Liver (tissue), 9 donors: ENCODE data around the gene SMYD3. TPM values are rescaled to one million over a fixed set of nuclear protein-coding genes. Genes with fewer than 3 reads are reported as not detected.

Source experiments
- DNase-seq: peaks from one replicate; pipeline ENCODE4 v3.0.0-alpha.2; 2017; ENCODE audit warnings: low spot score
- H3K27ac ChIP-seq, 2 donors: one replicate each; pipeline ENCODE4 v1.7.0; 2013; ENCODE audit warnings: inconsistent platforms in 2 of 2, low read length in 2 of 2, control low read depth in 1 of 2, low read depth in 1 of 2, mild to moderate bottlenecking in 1 of 2
- H3K27me3 ChIP-seq, 4 donors: one replicate each; pipeline versions ENCODE4 v1.6.1 to v1.7.0; 2013; ENCODE audit warnings: low read length in 3 of 4, inconsistent platforms in 1 of 4, mild to moderate bottlenecking in 1 of 4, moderate library complexity in 1 of 4; ENCODE audit not compliant: control insufficient read depth in 4 of 4, insufficient read depth in 4 of 4
- H3K36me3 ChIP-seq, 4 donors: one replicate each; pipeline versions ENCODE4 v1.6.1 to v1.7.0; 2013; ENCODE audit warnings: low read length in 3 of 4, mild to moderate bottlenecking in 3 of 4, low read depth in 1 of 4, moderate library complexity in 1 of 4; ENCODE audit not compliant: control insufficient read depth in 4 of 4, insufficient read depth in 3 of 4
- H3K4me1 ChIP-seq, 4 donors: one replicate each; pipeline versions ENCODE4 v1.6.1 to v1.7.0; 2013; ENCODE audit warnings: low read length in 3 of 4, mild to moderate bottlenecking in 3 of 4, moderate library complexity in 1 of 4; ENCODE audit not compliant: control insufficient read depth in 4 of 4, insufficient read depth in 4 of 4
- H3K4me3 ChIP-seq, 3 donors: one replicate each; pipeline versions ENCODE4 v1.6.1 to v1.7.0; 2013; ENCODE audit warnings: low read length in 3 of 3, control low read depth in 1 of 3, low read depth in 1 of 3, mild to moderate bottlenecking in 1 of 3
- H3K9ac ChIP-seq, 2 donors: one replicate each; pipeline ENCODE4 v1.7.0; 2013; ENCODE audit warnings: low read length in 2 of 2, mild to moderate bottlenecking in 2 of 2, moderate library complexity in 2 of 2, control low read depth in 1 of 2, low read depth in 1 of 2
- H3K9me3 ChIP-seq, 4 donors: one replicate each; pipeline versions ENCODE4 v1.6.1 to v1.7.0; 2013; ENCODE audit warnings: low read length in 3 of 4; ENCODE audit not compliant: control insufficient read depth in 4 of 4
- CTCF ChIP-seq: fragments of 150-350 bp; IDR thresholded peaks from 2 replicates; pipeline ENCODE4 v1.5.1; 2017; ENCODE audit warnings: improper control_type of control experiment, low read depth, low read length; ENCODE audit not compliant: missing input control
- EGR1 ChIP-seq, 2 donors: IDR thresholded peaks; 2 replicates each; pipeline ENCODE4 v1.6.1; 2016 to 2018; ENCODE audit warnings: antibody characterized with exemption in 2 of 2, low read depth in 2 of 2
- FOXA1 ChIP-seq: IDR thresholded peaks from 2 replicates; pipeline ENCODE4 v1.6.1; 2016; ENCODE audit warnings: antibody characterized with exemption
- FOXA2 ChIP-seq: IDR thresholded peaks from 2 replicates; pipeline ENCODE4 v1.6.1; 2016; ENCODE audit warnings: antibody characterized with exemption
- GABPA ChIP-seq, 2 donors: IDR thresholded peaks in 1 of 2; conservative IDR thresholded peaks in 1 of 2; 2 replicates each; pipeline ENCODE4 v1.6.1; 2016; ENCODE audit warnings: antibody characterized with exemption in 2 of 2, mild to moderate bottlenecking in 1 of 2, moderate library complexity in 1 of 2
- HNF4G ChIP-seq: IDR thresholded peaks from 2 replicates; pipeline ENCODE4 v1.6.1; 2016; ENCODE audit warnings: antibody characterized with exemption
- NR2F2 ChIP-seq: IDR thresholded peaks from 2 replicates; pipeline ENCODE4 v1.6.1; 2016; ENCODE audit warnings: antibody characterized with exemption
- SP1 ChIP-seq: IDR thresholded peaks from 2 replicates; pipeline ENCODE4 v1.6.1; 2018; ENCODE audit warnings: antibody characterized with exemption, mild to moderate bottlenecking
- TAF1 ChIP-seq: conservative IDR thresholded peaks from 2 replicates; pipeline ENCODE4 v1.6.1; 2016; ENCODE audit warnings: antibody characterized with exemption, mild to moderate bottlenecking
- YY1 ChIP-seq: IDR thresholded peaks from 2 replicates; pipeline ENCODE4 v1.6.1; 2016; ENCODE audit warnings: antibody characterized with exemption, mild to moderate bottlenecking
- ZBTB33 ChIP-seq: IDR thresholded peaks from 2 replicates; pipeline ENCODE4 v1.6.1; 2016; ENCODE audit warnings: antibody characterized with exemption
- WGBS: extraction: QIAGEN DNeasy Blood & Tissue Kit; methylation state at CpG from one replicate; pipeline ENCODE4 v1.1.7; 2013; 5-methylcytosine and 5-hydroxymethylcytosine counted together
- polyA plus RNA-seq, 2 donors: library from polyadenylated mRNA; stranded (reverse) in 1 of 2; unstranded in 1 of 2; fragments of 200-250 nt in 1 of 2; fragments of >200 nt in 1 of 2; fragmentation: Nextera tagmentation in 1 of 2; extraction: Ambion mirVana in 1 of 2; gene quantifications; one replicate each; pipeline versions ENCODE4 v1.2.1 to v1.2.3, GENCODE V29; 2013 to 2015
- total RNA-seq, 2 donors: library from RNA; depleted of rRNA; stranded (reverse); fragments of >200 nt; gene quantifications; one replicate each; pipeline ENCODE4 v1.2.3, GENCODE V29; 2014
- TF ChIP-seq, protein P1 (sequence below): IDR thresholded peaks from 2 replicates; pipeline ENCODE4 v1.6.1; 2016; ENCODE audit warnings: antibody characterized with exemption
- donor health status: healthy.
- donor health status: healthy.
- donor health status: healthy.
- donor health status: healthy.
- donor health status: healthy.

Gene SMYD3
- total and polyA plus RNA-seq, 4 donors, result 3.1 to 9.1 (median 8.0) TPM

GRCh38 chr1:246267426-246267825, 239.7 kb downstream of the SMYD3 start:
- Histone ChIP-seq H3K4me1 (no peaks in the 10 kb centered on the region), H3K27ac (no peak overlapping the region), H3K9ac (no peak overlapping the region), H3K4me3 (no peak overlapping the region), H3K36me3 (no peaks in the 10 kb centered on the region), H3K27me3 (no peaks in the 10 kb centered on the region), H3K9me3 (no peaks in the 10 kb centered on the region)
- TF ChIP-seq NR2F2 (no peak), CTCF (no peak), YY1 (no peak)
- 84% methylated on average over 3 of the region's 3 CpGs for WGBS
- no peak for DNase-seq

DNA sequence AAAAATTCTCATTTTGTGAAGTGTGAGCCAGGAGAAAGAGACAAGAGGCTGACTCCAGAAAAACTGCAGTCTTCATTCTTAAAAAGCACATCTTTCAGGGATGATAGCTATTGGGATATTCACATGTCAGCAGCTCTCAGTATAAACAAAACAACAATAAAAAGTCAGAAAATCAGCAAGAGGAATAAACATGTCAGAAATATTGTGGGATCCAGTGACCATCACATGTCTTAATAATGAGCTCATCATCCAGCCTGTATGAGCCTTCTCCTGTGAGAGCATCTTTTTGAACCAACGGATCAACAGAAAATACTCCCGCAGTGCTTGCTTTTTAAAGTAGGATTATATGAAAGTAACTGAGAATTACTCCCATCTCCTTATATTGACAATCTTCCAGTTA, 241.6 kb downstream of the SMYD3 start:
- no peak overlapping the region for H3K27ac ChIP-seq
- no peak for TF ChIP-seq FOXA1
- no peak for TF ChIP-seq HNF4G
- no peak for TF ChIP-seq YY1
- no peak for TF ChIP-seq FOXA2
- TF ChIP-seq NR2F2, result no peak
- TF ChIP-seq SP1, result no peak
- TF ChIP-seq, protein P1, sequence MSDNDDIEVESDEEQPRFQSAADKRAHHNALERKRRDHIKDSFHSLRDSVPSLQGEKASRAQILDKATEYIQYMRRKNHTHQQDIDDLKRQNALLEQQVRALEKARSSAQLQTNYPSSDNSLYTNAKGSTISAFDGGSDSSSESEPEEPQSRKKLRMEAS, result no peak
- no peak for TF ChIP-seq GABPA (IDR thresholded peaks at IDR 0.05 in 1 of 2, conservative IDR thresholded peaks at IDR 0.05 in 1 of 2)
- TF ChIP-seq ZBTB33, result no peak

DNA sequence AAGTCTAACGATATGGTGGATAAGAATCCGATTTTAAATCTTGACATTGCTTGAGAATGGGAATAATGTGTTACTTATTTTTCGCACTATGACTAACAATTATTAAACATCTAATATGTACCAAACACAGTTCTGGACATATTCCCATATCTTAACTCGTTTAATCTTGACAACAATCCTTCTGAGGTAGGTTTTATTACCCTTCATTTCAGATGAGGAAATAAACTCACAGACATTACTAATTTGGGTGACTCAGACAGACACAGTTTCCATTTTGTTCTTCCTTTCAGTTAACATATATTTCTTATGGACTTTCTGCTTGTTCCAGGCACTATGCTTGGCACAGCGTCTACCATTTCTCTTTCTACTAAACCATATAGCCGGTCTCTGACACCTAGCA, 244.8 kb downstream of the SMYD3 start:
- no peak overlapping the region for H3K4me3 ChIP-seq
- no peak for TF ChIP-seq GABPA (IDR thresholded peaks at IDR 0.05 in 1 of 2, conservative IDR thresholded peaks at IDR 0.05 in 1 of 2)
- TF ChIP-seq, protein P1, result no peak
- no peak for TF ChIP-seq EGR1 (IDR thresholded peaks at IDR 0.05; ENCODE audit: low read depth in 2 of 2)
- TF ChIP-seq TAF1, result no peak
- no peak for TF ChIP-seq ZBTB33
- no peak for DNase-seq
- no peak overlapping the region for H3K27ac ChIP-seq
- no peak overlapping the region for H3K9ac ChIP-seq
- 88% methylated on average over 6 of the region's 6 CpGs for WGBS
- no peaks in the 10 kb centered on the region for H3K4me1 ChIP-seq
- H3K36me3 ChIP-seq, result no peaks in the 10 kb centered on the region
- H3K27me3 ChIP-seq, result no peaks in the 10 kb centered on the region
- peaks cover 0 to 5% (median 1%) of the 10 kb centered on the region in 4 donors for H3K9me3 ChIP-seq

More for the DNA sequence above, 241.6 kb downstream of the SMYD3 start:
- Histone ChIP-seq H3K9me3 (no peaks in the 10 kb centered on the region), H3K9ac (no peak overlapping the region), H3K4me1 (no peaks in the 10 kb centered on the region), H3K36me3 (no peaks in the 10 kb centered on the region), H3K4me3 (no peak overlapping the region), H3K27me3 (no peaks in the 10 kb centered on the region)
- no peak for DNase-seq
- WGBS, result 98% methylated on average over 2 of the region's 2 CpGs
